Retina (tissue), 1 donor: ENCODE results near the gene SHLD1.
A peak's percentile ranks its signal among the peaks of the same experiment; 100 is the strongest.

ENCODE experiments used
- DNase-seq: peaks from one replicate; pipeline ENCODE4 v3.0.0-alpha.2; 2016

Gene SHLD1

DNA sequence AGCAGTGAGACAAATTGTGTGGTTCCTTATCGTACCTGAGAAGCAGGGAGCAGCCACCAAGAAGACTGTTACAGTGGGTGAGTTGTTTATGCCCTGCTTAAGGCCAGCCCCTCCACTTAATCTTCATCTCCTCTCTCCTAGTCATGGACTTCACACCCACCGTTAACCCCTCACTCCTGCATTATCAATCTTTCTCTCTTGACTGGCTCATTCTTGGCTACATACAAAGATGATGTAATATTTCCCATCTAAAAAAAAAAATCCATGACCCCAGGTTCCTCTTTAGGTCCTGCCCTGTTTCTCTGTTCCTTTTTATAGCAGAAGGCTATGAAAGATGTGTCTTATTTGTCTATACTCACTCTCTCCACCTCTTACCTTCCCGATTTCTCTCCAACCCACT lies 72.4 kb downstream of the SHLD1 start:
- no peak for DNase-seq

- peak; percentile 54 for DNase-seq
Measured at GRCh38 chr20:5825130-5825719, 75.0 kb downstream of the SHLD1 start.

GRCh38 chr20:5827098-5827853 lies 77.1 kb downstream of the SHLD1 start:
- no peak for DNase-seq

GRCh38 chr20:5827861-5828260 lies 77.7 kb downstream of the SHLD1 start:
- DNase-seq: no peak

- DNase-seq: no peak
Measured at GRCh38 chr20:5829241-5829809, 79.1 kb downstream of the SHLD1 start.

DNA sequence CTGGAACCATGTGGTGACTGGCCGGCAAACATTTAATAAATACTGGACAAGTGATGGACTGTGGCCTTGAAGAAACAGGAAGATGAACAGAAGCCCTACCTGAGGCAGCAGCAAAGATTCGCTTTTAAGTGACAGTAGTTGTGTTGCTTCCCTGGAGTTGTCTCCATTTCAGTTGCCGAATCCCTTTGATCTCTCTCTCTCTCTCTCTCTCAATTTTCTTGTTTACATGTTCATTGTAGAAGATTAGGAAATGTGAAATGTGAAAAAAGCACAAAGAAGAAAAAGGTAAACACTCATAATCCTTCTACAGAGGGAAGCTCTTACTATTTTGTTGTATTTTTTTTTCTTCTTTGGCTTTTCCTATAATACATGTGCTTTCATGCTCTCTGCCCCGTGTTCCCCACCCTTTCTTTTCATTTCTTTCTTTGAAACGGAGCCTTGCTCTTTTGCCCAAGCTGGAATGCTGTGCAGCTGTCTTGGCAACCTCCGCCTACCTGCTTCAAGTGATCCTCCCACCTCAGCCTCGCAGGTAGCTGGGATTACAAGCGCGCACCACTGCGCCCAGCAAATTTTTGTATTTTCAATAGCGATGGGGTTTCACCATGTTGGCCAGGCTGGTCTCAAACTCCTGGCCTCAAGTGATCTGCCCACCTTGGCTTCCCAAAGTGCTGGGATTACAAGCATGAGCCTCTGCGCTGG lies 81.5 kb downstream of the SHLD1 start:
- DNase-seq: no peak

DNA sequence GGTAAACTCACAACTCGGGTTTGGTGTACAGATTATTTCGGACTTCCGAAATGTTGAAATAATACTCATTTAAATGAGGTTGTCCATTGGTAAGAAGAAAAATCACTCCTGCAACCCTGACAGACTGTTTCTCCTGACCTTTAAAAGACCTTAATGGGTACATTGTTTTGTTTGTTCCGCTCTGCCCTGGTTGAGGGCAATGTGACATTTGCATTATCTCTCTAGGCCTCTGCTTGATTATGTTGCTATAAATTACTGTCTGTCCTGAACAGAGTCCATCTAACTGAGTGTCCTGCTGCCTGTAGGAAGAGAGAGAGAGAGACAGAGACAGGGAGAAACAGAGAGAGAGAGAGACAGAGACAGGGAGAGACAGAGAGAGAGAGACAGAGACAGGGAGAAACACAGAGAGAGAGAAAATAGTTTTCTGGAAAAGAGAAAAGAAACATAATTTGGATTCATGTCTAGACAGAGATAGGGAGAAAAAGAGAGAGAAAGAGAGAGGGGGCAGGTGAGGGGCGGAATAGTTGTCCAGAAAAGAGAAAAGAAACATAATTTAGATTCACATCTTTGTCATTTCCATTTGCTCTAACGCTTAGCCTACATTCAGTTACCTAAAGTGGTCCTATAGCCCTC lies 83.2 kb downstream of the SHLD1 start:
- no peak for DNase-seq

DNA sequence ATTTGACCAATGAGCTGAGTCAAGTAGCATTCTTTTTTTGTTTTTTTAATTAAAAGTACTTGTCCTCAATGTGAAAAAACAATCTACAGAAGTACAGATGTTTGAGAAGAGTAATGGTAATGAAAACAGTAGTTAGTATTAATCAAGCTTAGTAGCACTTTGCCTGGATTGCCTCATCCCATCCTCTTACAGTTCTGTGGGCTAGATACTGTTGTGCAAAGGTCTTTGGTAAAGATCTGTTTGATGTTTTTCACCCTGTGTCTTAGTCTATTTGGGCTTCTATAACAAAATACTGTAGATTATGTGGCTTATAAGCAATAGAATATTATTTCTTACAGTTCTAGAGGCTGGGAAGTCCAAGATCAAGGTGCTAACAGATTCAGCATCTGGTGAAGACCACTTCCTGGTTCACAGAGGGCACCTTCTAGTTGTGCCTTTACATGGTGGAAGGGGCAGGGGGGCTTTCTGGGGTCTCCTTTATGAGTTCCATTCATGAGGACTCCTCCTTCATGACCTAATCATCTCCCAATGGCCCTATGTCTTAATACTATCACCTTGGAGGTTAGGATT lies 84.3 kb downstream of the SHLD1 start:
- DNase-seq: no peak

DNA sequence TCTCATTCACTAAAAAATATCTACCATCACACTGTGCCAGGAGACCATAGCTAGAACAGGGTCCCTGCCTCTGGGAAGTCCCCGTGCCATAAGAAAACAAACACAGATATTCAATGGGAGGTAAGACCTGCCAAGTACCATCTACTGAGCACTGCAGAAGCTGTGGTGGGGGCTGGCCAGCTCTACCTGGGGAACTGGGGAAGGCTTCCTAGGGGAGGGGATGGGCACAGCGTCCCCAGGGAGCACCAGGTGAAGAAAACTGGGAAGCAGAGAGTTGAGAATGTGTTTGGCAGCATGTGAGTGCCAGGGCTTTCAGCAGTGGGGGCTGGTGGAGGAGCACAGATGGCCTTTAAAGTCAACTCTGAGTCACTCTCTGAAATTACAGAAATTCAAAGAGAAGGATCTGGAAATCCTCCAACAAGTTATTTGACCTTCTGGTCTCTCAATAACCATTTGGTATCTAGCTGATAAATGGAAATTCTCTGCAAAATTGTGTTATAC lies 85.2 kb downstream of the SHLD1 start:
- no peak for DNase-seq

GRCh38 chr20:5835871-5836270 lies 85.7 kb downstream of the SHLD1 start:
- no peak for DNase-seq

- no peak for DNase-seq
Measured at GRCh38 chr20:5836569-5836968, 86.4 kb downstream of the SHLD1 start.

DNA sequence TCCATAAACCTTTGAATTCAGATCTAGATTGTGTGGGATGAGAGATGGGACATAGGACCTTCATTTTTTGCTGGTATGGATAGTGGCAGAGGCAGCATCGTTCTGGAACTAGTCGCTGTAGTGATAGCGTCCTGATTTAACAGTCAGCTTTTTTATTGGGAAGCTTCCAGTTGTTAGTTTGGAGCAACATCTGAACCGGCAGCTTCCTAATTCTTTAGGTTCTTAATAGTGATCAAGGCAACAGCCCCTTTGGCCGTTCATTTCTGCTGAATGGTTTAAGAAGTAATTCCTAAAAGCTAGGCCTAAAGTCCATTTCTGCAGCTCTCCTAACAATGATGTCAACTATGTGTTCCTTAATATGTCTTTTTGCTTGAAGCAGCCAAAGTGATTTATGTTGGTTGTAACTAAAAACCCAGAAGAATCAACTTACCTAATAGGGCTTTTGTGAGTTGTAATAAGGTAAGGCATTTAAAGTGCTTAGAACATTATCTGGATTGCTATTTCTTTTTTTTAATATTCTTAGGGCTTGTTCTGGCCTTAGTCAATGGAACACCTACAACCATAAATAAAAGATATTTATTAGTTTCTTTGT lies 90.3 kb downstream of the SHLD1 start:
- no peak for DNase-seq

DNA sequence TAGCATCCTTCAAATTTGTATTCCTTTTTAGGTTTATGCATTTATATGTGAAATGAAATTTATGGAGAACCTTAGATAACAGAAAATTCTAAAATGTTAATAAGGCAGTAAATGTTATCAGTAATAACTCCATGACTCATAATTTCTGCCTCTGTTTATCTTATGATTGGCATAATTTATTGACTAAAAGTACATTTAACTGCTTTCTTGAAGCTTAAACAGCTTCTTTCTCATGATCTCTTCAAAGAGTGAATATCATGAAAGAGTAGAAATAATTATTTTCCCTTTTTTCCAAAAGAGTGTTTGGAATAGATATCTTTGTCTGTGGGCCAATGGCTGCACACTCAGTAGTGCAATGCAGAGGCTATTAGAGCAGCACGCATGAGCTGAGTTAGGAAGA lies 91.3 kb downstream of the SHLD1 start:
- no peak for DNase-seq

DNA sequence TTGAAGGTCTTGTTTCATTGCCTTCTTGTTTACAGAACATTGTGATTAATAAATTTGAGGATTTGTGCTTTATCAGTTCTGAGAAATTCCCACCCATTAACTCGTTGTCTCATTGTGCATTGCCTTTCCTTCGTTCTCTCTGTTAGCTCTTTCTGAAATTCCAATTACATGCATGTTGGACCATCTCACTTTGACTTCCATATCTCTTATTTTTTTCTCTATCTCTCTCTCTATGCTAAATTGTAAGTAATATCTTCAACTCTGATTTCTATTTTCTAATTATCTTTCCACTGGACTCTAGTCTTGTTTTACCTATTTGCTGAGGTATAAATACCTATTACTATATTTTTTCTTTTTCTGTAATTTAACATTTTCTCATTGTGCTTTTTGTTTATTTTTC lies 92.3 kb downstream of the SHLD1 start:
- DNase-seq: no peak

GRCh38 chr20:5843054-5843592 lies 92.9 kb downstream of the SHLD1 start:
- DNase-seq: no peak

- no peak for DNase-seq
Measured at GRCh38 chr20:5844063-5844681, 94.0 kb downstream of the SHLD1 start.

DNA sequence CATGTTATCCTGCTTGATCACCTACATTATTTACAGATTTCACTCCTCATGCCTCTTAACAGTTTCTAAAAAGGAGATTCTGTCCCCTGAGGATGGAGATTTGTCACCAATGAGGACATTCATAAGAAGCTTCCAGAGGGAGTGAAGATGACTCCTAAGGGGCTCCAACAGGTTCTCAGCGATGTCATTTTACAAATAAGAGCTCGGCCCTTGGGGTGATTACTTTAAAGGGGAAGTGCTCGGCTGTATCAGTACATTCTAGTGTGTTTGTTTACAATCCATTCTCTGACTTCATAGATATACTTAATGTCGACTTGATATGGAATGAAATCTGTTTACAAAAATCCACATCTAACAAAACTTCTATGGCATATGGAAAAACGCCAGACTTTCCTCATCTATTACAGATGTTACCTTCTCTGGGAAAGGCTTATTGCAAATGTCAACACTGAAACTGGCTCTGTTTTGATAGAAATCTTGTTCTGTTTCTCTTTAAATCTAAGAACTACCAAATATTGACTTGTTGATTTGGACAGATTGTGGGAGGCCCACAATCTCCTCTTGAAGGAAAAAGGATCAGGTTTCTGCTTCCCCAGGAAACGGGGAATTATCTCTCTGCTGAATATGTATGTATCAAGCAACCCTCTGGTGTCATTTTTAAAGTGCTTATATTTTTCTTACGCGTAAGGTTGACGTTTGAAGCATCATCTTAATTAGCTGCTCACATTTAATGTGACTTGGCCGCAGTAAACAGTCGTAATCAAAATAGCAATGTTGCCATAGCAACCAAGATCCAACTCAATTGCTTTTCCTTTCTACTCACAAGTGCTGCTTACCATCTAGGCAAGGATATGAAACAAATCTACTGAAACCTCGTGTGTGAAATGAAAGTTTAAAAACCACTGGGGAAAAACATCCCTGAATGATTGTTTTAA lies 95.7 kb downstream of the SHLD1 start:
- peak; percentile 11 for DNase-seq

DNA sequence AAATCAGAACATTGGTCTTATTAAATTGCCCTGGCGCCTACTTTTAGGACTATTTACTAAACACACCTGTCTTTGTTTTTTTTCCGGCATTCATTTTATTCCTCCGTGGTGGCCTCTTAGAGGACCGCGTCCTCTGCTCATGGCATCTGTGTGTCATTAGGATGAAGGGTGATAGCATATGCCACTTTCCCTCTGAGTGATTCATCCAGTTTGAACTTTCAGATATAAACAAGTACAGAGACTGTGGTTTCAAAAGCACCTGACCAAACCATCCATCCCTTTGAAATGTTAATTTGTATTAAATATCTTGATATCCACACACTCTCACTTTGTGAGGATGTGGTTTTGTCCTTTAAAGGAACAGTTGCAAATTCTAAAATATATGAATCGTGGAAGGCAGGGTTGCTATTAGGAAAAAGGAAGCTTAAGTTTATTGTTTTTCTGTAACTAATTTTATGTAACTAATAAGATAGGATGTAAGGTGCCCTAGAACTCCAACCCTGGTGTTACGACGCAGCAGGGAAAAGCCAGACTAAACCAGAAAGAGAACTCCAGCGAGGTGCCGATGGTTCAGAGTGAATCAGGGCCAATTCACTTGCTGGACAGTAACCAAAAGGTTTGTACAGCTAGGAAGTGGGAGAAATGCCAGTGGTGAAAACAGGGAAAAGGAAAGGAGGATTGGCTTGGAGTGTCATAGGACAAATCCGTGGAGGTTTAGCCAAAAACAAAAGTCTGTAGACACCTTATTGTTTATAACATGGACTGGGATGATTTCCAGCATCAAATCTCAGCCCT lies 98.7 kb downstream of the SHLD1 start:
- no peak for DNase-seq

DNA sequence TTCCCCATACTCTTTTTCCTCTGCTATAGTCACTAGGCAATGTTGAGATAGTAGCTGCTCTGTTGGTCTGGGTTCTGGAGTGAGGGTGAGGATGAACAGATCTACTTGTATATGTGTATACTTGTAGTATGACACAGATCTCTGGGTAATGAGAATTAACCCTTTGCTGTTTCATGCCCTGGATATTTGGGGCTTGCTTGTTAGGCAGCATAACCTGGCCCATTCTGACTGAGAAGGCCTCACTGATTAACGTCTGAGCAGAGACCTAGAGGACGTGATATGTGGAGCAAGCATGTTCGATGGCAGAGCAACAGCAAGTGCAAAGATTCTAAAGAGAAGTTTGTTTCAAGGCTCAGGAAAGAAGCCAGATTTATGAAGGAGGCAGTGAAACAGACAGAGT lies 105.7 kb downstream of the SHLD1 start:
- no peak for DNase-seq

- no peak for DNase-seq
Measured at GRCh38 chr20:5859608-5860007, 109.4 kb downstream of the SHLD1 start.
